Activated CD4-positive, alpha-beta T cell treated with anti-CD3 and anti-CD28 coated beads, Interleukin-2, Interleukin-6, amounts not matched to agents 100 ng/mL and 50 ng/mL, durations not matched to agents 16 hours and 8 hours (primary cell): ENCODE data around the gene DUS1L.

ENCODE experiments used
- DNase-seq: peaks from one replicate; pipeline ENCODE4 v3.0.0-alpha.2; 2020

Gene DUS1L

GRCh38 chr17:82055023-82055964 lies 10.3 kb downstream of the DUS1L start:
- no peak for DNase-seq

- DNase-seq: no peak
These were observed 11.1 kb downstream of the DUS1L start for GRCh38 chr17:82054351-82055022.

GRCh38 chr17:82053556-82054263 lies 11.9 kb downstream of the DUS1L start:
- no peak for DNase-seq

GRCh38 chr17:82053130-82053529 lies 12.5 kb downstream of the DUS1L start:
- DNase-seq: no peak

GRCh38 chr17:82052638-82053059 lies 13.0 kb downstream of the DUS1L start:
- DNase-seq: no peak

- peak; percentile 85 for DNase-seq
These were observed 13.6 kb downstream of the DUS1L start, which contains the start of the genes GPS1 and RFNG for GRCh38 chr17:82051776-82052637. Gene GPS1, plus strand, starts transcription at chr17:82051898. Its CDS starts 34 bp downstream, at chr17:82051932. Gene RFNG, minus strand, starts transcription at chr17:82051811. Its CDS starts 45 bp downstream, at chr17:82051766.

GRCh38 chr17:82050761-82051641 lies 14.6 kb downstream of the DUS1L start:
- DNase-seq: no peak

- no peak for DNase-seq
These were observed 15.3 kb downstream of the DUS1L start for GRCh38 chr17:82050152-82050760.

GRCh38 chr17:82049521-82049971 lies 16.1 kb downstream of the DUS1L start:
- no peak for DNase-seq

GRCh38 chr17:82049106-82049505 lies 16.5 kb downstream of the DUS1L start:
- no peak for DNase-seq

- DNase-seq: no peak
These were observed 17.0 kb downstream of the DUS1L start for GRCh38 chr17:82048571-82048971.

GRCh38 chr17:82047914-82048570 lies 17.6 kb downstream of the DUS1L start:
- DNase-seq: no peak

- no peak for DNase-seq
These were observed 18.2 kb downstream of the DUS1L start for GRCh38 chr17:82047379-82047778.

- DNase-seq: no peak
These were observed 18.7 kb downstream of the DUS1L start for GRCh38 chr17:82046903-82047302.

GRCh38 chr17:82045936-82046484 lies 19.6 kb downstream of the DUS1L start:
- no peak for DNase-seq

- no peak for DNase-seq
These were observed 22.1 kb downstream of the DUS1L start for GRCh38 chr17:82043507-82043906.

GRCh38 chr17:82042649-82043048 lies 23.0 kb downstream of the DUS1L start:
- DNase-seq: no peak

GRCh38 chr17:82041144-82041814 lies 24.3 kb downstream of the DUS1L start:
- no peak for DNase-seq

GRCh38 chr17:82039695-82040299 lies 25.8 kb downstream of the DUS1L start:
- no peak for DNase-seq
